Measurements from ENCODE around the gene ELAVL1. TPM values are rescaled to one million over a fixed set of nuclear protein-coding genes. Genes with fewer than 3 reads are reported as not detected.
A peak's percentile ranks its signal among the peaks of the same experiment; 100 is the strongest.

ELAVL1 gene
- total and polyA plus RNA-seq, 4 donors: 15.0 to 72.8 (median 47.0) TPM

DNA sequence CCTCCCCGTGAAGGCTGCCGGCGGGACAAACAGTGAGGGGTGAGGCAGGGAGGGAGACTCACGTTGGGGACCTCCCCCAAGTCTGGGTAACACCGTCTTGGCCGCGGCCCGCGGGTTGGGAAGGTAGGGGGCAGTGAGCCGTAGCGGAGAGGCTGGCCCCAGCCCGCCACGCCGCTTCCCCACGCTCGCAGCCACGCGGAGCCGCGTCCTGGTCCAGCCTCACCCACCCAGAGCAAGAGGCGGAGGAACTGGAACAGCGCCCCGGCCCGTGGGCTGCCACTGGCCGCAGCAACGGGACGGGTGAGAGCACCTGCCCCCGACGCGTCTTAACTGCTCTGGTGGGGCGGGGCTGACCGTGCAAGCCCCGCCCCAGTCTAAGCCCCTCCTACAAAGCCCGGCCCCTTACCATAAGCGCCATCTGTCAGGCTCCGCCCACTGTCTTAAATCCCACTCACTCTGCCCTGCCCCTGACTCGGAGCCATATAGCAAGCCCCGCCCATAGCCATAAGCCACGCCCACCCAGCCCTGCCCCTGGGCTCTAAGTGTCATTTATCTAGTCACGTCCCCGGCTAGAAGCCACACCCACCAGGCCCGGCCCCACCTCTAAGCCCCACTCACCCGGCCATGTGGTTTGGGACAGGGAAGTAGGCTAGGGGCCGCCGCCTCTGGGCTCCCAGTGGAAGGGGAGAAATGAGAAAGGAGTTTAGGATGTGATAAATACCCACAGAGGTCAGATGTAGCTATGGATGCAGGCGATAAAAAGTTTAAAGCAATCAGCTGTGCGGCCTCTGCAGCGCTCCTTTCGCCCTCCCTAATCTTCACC lies 45.0 kb upstream of the ELAVL1 start:
- ATAC-seq (ENCODE audit: insufficient read depth, low FRiP score) (peak; percentile 96), DNase-seq (peak; percentile 58 to 84 (median 72))
- H3K4me1 ChIP-seq (ENCODE audit: control insufficient read depth in 5 of 5, insufficient read depth in 5 of 5, low read length in 5 of 5): peaks cover 0 to 8% (median 0%) of the 10 kb centered on the region in 5 donors
- no peak overlapping the region for H3K9ac ChIP-seq (ENCODE audit: insufficient read depth in 1 of 2, low read length in 2 of 2)
- H3K4me3 ChIP-seq: peak overlapping the region; percentile 27
- 3 to 6% methylated on average over 38 to 49 of the region's 49 CpGs for WGBS, 2 donors
- H3K9me3 ChIP-seq (ENCODE audit: control insufficient read depth in 4 of 4, insufficient read depth in 3 of 4, low read length in 3 of 4): no peaks in the 10 kb centered on the region
- no peak overlapping the region for H3K27ac ChIP-seq (ENCODE audit: low read depth in 1 of 2, low read length in 1 of 2)
- TF ChIP-seq, protein P1, sequence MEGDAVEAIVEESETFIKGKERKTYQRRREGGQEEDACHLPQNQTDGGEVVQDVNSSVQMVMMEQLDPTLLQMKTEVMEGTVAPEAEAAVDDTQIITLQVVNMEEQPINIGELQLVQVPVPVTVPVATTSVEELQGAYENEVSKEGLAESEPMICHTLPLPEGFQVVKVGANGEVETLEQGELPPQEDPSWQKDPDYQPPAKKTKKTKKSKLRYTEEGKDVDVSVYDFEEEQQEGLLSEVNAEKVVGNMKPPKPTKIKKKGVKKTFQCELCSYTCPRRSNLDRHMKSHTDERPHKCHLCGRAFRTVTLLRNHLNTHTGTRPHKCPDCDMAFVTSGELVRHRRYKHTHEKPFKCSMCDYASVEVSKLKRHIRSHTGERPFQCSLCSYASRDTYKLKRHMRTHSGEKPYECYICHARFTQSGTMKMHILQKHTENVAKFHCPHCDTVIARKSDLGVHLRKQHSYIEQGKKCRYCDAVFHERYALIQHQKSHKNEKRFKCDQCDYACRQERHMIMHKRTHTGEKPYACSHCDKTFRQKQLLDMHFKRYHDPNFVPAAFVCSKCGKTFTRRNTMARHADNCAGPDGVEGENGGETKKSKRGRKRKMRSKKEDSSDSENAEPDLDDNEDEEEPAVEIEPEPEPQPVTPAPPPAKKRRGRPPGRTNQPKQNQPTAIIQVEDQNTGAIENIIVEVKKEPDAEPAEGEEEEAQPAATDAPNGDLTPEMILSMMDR (IDR thresholded peaks at IDR 0.05; ENCODE audit: control extremely low read depth, extremely low read depth): no peak
- no peaks in the 10 kb centered on the region for H3K36me3 ChIP-seq (ENCODE audit: control insufficient read depth in 4 of 4, insufficient read depth in 4 of 4, low read length in 4 of 4)
- no peaks in the 10 kb centered on the region for H3K27me3 ChIP-seq (ENCODE audit: control insufficient read depth in 3 of 3, insufficient read depth in 3 of 3, low read length in 2 of 3)

DNA sequence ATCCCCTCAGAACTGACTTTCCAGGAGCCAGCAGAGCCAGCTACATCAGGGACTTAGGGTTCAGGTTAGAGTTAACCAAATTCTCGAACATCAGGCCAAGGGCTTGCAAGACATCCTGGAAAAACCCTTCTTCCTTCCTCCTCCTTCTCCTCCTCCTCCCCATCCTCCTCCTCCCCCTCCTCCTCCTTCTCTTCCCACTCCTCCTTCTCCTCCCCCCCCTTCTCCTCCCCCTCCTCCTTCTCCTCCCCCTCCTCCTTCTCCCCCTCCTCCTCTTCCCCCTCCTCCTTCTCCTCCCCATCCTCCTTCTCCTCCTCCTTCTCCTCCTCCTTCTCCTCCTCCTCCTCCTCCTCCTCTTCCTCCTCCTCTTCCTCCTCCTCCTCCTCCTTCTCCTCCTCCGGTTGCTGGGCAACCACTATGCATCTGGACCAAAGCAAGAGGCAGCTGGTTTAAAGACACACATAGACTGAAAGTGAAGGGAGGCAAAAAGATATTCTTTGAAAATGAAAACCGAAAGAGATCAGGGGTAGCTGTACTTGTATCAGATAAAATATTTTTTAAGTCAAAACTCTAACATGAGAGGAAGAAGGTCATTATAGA lies 41.2 kb upstream of the ELAVL1 start:
- H3K4me3 ChIP-seq: no peak overlapping the region
- no peak for DNase-seq
- TF ChIP-seq, protein P1 (IDR thresholded peaks at IDR 0.05; ENCODE audit: control extremely low read depth, extremely low read depth): no peak
- H3K27me3 ChIP-seq (ENCODE audit: control insufficient read depth in 3 of 3, insufficient read depth in 3 of 3, low read length in 2 of 3): no peaks in the 10 kb centered on the region
- no peaks in the 10 kb centered on the region for H3K9me3 ChIP-seq (ENCODE audit: control insufficient read depth in 4 of 4, insufficient read depth in 3 of 4, low read length in 3 of 4)
- no peak for ATAC-seq (ENCODE audit: insufficient read depth, low FRiP score)
- peaks cover 0 to 8% (median 0%) of the 10 kb centered on the region in 5 donors for H3K4me1 ChIP-seq (ENCODE audit: control insufficient read depth in 5 of 5, insufficient read depth in 5 of 5, low read length in 5 of 5)
- 55 to 62% methylated on average over 3 of the region's 3 CpGs for WGBS, 2 donors
- no peaks in the 10 kb centered on the region for H3K36me3 ChIP-seq (ENCODE audit: control insufficient read depth in 4 of 4, insufficient read depth in 4 of 4, low read length in 4 of 4)
- H3K27ac ChIP-seq (ENCODE audit: low read depth in 1 of 2, low read length in 1 of 2): no peak overlapping the region
- no peak overlapping the region for H3K9ac ChIP-seq (ENCODE audit: insufficient read depth in 1 of 2, low read length in 2 of 2)

DNA sequence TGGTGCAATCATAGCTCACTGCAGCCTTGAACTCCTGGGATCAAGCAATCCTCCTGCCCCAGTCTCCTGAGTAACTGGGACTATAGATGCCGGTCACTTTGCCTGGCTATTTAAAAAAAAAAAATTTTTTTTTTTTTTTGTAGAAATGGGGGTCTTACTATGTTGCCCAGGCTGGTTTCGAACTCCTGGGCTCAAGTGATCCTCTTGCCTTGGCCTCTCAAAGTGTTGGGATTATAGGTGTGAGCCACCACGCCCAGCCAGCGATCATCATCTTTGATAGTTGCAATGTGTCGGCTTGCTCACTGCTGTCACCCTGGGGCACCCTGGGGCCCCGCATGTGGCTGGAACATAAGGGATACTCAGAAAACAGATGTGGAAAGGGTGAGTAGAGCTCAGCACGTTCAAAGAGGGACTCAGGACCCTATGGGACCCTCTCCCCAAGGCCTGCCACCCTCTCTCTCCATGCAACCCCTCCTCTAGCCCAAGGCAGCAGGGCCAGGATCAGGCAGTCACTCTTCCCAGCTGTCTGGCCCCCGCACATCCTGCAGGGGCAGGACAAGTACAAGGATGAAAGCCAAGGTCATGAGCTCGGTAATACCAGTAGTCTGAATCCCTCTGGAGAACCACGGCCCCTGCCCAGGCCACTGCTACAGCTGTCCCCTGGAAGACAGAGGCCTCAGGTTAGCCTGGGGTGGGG lies 40.6 kb upstream of the ELAVL1 start:
- no peak for ATAC-seq (ENCODE audit: insufficient read depth, low FRiP score)
- Histone ChIP-seq H3K27ac (ENCODE audit: low read depth in 1 of 2, low read length in 1 of 2) (no peak overlapping the region), H3K9ac (ENCODE audit: insufficient read depth in 1 of 2, low read length in 2 of 2) (no peak overlapping the region), H3K9me3 (ENCODE audit: control insufficient read depth in 4 of 4, insufficient read depth in 3 of 4, low read length in 3 of 4) (no peaks in the 10 kb centered on the region), H3K4me3 (no peak overlapping the region), H3K27me3 (ENCODE audit: control insufficient read depth in 3 of 3, insufficient read depth in 3 of 3, low read length in 2 of 3) (no peaks in the 10 kb centered on the region), H3K4me1 (ENCODE audit: control insufficient read depth in 5 of 5, insufficient read depth in 5 of 5, low read length in 5 of 5) (peaks cover 0 to 8% (median 0%) of the 10 kb centered on the region in 5 donors), H3K36me3 (ENCODE audit: control insufficient read depth in 4 of 4, insufficient read depth in 4 of 4, low read length in 4 of 4) (no peaks in the 10 kb centered on the region)
- TF ChIP-seq, protein P1 (IDR thresholded peaks at IDR 0.05; ENCODE audit: control extremely low read depth, extremely low read depth): no peak
- 74 to 85% methylated on average over 10 of the region's 10 CpGs for WGBS, 2 donors
- no peak for DNase-seq

All from lung (tissue), 12 donors.